GM13977 (cell line): ENCODE data around the gene DCDC1.

Experiments
- DNase-seq: peaks from one replicate; pipeline ENCODE4 v3.0.0; 2012; ENCODE audit warnings: low spot score
- in situ Hi-C: fragments of 300-500 bp; cut with MboI; formaldehyde crosslinking; loops from one replicate; pipeline ENCODE4 v1.12.0; 2022; ENCODE audit warnings: low sequenced_read_pairs, low pct_unique_long_range_greater_than_20kb, mixed read lengths, inconsistent platforms; ENCODE audit not compliant: unreplicated experiment
- TF ChIP-seq, protein P1 (sequence below): IDR thresholded peaks from 2 replicates; pipeline ENCODE4 v1.5.1; 2012; ENCODE audit warnings: mild to moderate bottlenecking, control low read depth; ENCODE audit not compliant: insufficient read depth; ENCODE audit errors: extremely low read depth, missing control alignments

Gene DCDC1

DNA sequence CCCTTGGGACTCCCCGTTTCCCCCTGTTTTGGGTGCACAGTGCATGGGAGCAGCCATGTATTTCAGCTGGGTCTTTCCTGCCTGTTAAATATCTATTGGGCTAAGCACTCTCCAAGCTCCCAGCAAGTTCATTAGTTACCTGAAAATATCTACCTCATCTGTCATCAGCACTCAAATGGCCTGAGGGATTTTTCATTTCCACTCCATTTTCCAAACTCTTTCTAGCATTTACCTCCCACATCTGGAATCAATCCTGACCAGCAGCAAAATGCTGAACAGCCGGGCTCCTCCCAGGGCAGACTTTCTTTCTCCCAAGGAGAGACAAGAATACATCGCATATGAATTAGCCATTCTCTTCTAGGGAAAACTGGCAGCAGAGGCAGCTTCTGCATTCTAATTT is 509.9 kb downstream of the DCDC1 start:
- TF ChIP-seq, protein P1, sequence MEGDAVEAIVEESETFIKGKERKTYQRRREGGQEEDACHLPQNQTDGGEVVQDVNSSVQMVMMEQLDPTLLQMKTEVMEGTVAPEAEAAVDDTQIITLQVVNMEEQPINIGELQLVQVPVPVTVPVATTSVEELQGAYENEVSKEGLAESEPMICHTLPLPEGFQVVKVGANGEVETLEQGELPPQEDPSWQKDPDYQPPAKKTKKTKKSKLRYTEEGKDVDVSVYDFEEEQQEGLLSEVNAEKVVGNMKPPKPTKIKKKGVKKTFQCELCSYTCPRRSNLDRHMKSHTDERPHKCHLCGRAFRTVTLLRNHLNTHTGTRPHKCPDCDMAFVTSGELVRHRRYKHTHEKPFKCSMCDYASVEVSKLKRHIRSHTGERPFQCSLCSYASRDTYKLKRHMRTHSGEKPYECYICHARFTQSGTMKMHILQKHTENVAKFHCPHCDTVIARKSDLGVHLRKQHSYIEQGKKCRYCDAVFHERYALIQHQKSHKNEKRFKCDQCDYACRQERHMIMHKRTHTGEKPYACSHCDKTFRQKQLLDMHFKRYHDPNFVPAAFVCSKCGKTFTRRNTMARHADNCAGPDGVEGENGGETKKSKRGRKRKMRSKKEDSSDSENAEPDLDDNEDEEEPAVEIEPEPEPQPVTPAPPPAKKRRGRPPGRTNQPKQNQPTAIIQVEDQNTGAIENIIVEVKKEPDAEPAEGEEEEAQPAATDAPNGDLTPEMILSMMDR, result no peak
- no peak for DNase-seq
- in situ Hi-C loops, result no loop called here

DNA sequence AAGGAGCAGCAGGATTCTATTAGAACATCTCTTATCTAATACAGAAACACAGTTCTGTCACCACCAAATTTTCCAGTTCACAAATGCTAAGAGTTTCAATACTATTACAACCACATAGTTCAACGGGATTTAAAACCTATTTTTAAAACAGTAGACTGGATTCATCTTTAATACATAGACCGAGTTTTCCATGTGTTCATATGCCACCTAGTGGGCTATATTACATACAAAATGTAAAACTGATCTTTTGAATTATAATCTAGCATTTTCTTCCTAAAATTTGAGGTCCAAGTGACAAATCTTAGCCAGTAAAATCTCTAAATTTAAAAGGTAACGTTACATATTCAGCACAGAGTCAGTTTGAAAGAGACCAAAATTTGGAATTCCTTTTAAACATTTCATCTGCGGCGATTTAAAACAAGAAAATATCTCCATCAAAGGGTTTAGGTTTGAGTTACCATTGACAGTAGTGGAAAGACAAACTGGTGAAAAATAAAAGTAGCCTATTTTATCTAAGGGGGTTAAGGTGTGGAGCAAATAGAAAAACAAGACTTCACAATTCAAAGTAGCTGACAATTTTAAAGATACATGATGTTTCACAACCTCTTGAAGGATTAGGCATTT is 514.0 kb downstream of the DCDC1 start:
- DNase-seq, result no peak
- TF ChIP-seq, protein P1, result no peak
- in situ Hi-C loops, result no loop called here

DNA sequence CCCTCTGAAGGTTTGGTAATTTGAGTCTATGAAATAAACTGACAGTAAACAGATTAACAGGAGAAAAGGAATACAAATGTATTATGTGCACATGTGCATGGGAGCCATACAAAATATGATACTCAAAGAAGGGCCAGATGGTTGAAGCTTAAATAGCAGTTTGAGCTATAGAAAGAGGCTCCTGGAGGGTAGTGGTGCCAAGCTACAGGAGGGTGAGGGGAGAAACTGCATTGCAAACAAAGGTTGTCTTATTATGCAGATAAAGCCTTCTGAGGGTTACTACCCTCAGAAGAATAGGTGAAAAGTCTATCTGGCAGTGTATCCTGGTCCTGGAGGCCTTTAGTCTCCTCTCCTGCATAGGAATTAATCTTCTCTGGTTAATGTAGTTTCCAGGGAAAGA is 516.1 kb downstream of the DCDC1 start:
- TF ChIP-seq, protein P1, result no peak
- no peak for DNase-seq
- in situ Hi-C loops, result no loop called here

DNA sequence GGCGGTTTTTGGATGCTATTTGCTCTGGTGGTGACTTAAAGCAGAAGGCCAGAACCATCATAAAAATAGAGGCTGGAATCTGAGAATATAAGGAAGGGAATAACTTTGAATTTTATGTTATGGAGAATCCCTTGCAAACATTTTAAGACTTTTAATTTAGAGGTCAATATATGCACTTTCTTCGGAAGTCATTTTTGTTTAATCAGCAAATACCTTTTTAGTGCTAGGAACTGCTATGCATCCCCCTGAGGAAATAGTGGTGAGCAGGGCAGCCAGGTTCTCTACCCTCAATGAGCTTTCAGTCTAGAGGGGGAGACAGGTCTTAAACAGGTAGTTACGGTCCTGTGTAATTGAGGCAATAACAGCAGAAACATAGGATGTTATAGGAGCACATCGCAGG is 516.9 kb downstream of the DCDC1 start:
- no peak for DNase-seq
- in situ Hi-C loops, result no loop called here
- TF ChIP-seq, protein P1, result no peak

DNA sequence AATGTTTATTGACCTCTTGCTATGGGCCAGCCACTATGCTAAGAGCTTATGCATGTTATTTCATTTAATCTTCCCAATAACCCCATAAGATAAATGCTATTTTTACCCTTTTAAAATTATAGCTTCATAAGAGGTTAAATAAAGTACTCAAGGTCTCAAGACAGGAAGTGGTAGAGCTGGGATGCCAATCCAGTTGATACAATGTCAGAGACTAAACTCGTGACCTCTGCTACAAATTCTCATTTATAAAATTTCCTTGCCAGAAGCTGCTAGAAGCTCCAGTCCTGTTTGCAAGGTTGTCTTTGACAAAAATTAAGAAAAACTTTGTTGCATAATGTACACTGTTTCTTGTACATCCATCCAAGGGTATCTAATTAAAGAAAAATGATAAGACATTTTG is 517.4 kb downstream of the DCDC1 start:
- TF ChIP-seq, protein P1, result no peak
- no peak for DNase-seq
- in situ Hi-C loops, result no loop called here

DNA sequence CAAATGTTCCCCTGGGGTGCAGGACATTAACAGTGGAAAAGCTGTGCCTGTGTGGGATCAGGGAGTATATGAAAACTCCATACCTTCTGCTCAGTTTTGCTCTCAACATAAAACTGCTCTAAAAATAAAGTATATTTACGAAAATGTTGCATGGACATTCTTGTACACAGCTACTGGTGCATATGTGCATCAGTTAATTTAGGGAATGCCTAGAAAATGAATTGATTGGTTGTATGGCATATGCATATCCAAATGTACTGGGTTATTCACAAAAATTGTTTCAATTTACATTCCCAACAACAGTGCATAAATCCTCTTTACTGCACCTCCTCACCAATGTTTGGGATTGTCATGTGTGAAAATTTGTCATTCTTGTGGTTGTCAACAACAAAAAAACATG is 532.3 kb downstream of the DCDC1 start:
- DNase-seq, result no peak
- in situ Hi-C loops, result no loop called here
- TF ChIP-seq, protein P1, result no peak

DNA sequence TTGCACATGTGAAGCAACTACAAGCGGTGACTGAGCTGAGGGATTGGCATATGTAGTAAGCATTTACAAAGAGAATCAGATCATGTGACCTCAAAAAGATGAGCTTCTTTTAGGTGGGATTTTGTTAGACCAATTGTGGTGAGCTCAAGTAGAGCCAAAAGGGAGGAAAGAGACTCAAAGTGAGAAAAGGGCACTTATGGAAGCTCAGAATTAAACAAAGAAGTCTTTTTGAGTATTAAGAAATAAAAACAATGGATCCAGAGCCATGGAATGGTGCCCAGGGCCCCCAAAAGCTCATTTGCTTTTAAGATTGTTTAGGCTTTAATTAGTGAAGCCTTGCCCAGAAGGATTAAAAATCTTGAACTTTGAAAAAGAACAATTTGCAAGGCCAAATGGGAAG is 536.7 kb downstream of the DCDC1 start:
- DNase-seq, result no peak
- in situ Hi-C loops, result no loop called here
- TF ChIP-seq, protein P1, result no peak
